Measurements from ENCODE around the gene APBB3. TPM values are rescaled to one million over a fixed set of nuclear protein-coding genes. Genes with fewer than 3 reads are reported as not detected.
A peak's percentile ranks its signal among the peaks of the same experiment; 100 is the strongest.
"Not testable (repeated sequence)": the region's sequence is repeated elsewhere in the genome, so short reads cannot be mapped to it uniquely, and the experiment has no call there.

APBB3 gene
- total RNA-seq: 10 to 100 TPM; 24.1 to 25.0 TPM

- H3K27me3 Mint-ChIP-seq (ENCODE audit: low read depth): no peaks in the 10 kb centered on the region
- ATAC-seq (peak; percentile 92), DNase-seq (peak; percentile 99)
- H3K27ac Mint-ChIP-seq: peak within 1 kb of the TSS; percentile 93
- peaks cover 54% of the 10 kb centered on the region for H3K4me1 Mint-ChIP-seq (ENCODE audit: low read depth)
- H3K9me3 Mint-ChIP-seq (ENCODE audit: insufficient read depth): no peaks in the 10 kb centered on the region
- peaks cover 34% of the 10 kb centered on the region for H3K36me3 Mint-ChIP-seq (ENCODE audit: low read depth)
- POLR2A ChIA-PET: interaction anchor here (1.3 to 3.1 kb wide), 6 partner anchors 17 to 162 kb away, joined by 3 to 21 read pairs (median 4); partner anchors contain the start of genes ANKHD1, EIF4EBP3, IK and NDUFA2
- peak within 1 kb of the TSS; percentile 89 for H3K4me3 Mint-ChIP-seq
- CTCF ChIA-PET: interaction anchor here (0.7 to 1.0 kb wide), 3 partner anchors 16 to 192 kb away, joined by 3 read pairs; partner anchors contain the start of genes IK and NDUFA2
These were observed at the start of gene APBB3, which contains the start of gene SLC35A4 for GRCh38 chr5:140564196-140565023. Gene APBB3 (minus strand): TSS chr5:140564598. CDS start chr5:140564245, 353 bp downstream. Gene SLC35A4 (plus strand): TSS chr5:140564828. CDS start chr5:140567170, 2,342 bp downstream.

GRCh38 chr5:140611020-140611521 lies 46.7 kb upstream of the APBB3 start:
- ChIA-PET POLR2A (no interaction called here), CTCF (no interaction called here)
- no peaks in the 10 kb centered on the region for H3K9me3 Mint-ChIP-seq (ENCODE audit: insufficient read depth)
- H3K4me3 Mint-ChIP-seq: no peak overlapping the region
- H3K36me3 Mint-ChIP-seq (ENCODE audit: low read depth): peaks cover 2% of the 10 kb centered on the region
- no peak overlapping the region for H3K27ac Mint-ChIP-seq
- H3K27me3 Mint-ChIP-seq (ENCODE audit: low read depth): peaks cover 10% of the 10 kb centered on the region
- H3K4me1 Mint-ChIP-seq (ENCODE audit: low read depth): peaks cover 11% of the 10 kb centered on the region
- ATAC-seq (no peak), DNase-seq (no peak)

GRCh38 chr5:140609126-140609525 lies 44.7 kb upstream of the APBB3 start:
- Mint-ChIP-seq H3K27ac (no peak overlapping the region), H3K27me3 (ENCODE audit: low read depth) (peaks cover 13% of the 10 kb centered on the region), H3K36me3 (ENCODE audit: low read depth) (peaks cover 2% of the 10 kb centered on the region), H3K9me3 (ENCODE audit: insufficient read depth) (no peaks in the 10 kb centered on the region), H3K4me3 (no peak overlapping the region), H3K4me1 (ENCODE audit: low read depth) (peaks cover 11% of the 10 kb centered on the region)
- DNase-seq: no peak
- ChIA-PET POLR2A (no interaction called here), CTCF (interaction anchor here (1.3 kb wide), 1 partner anchor 24 kb away, joined by 3 read pairs; the partner anchor contains the start of gene CD14)
- no peak for ATAC-seq

GRCh38 chr5:140608722-140609121 lies 44.3 kb upstream of the APBB3 start:
- Mint-ChIP-seq H3K27me3 (ENCODE audit: low read depth) (peaks cover 13% of the 10 kb centered on the region), H3K4me1 (ENCODE audit: low read depth) (peaks cover 11% of the 10 kb centered on the region), H3K4me3 (no peak overlapping the region), H3K27ac (no peak overlapping the region), H3K9me3 (ENCODE audit: insufficient read depth) (no peaks in the 10 kb centered on the region), H3K36me3 (ENCODE audit: low read depth) (peaks cover 2% of the 10 kb centered on the region)
- CTCF ChIA-PET: interaction anchor here (1.3 kb wide), 1 partner anchor 24 kb away, joined by 3 read pairs; the partner anchor contains the start of gene CD14
- DNase-seq (no peak), ATAC-seq (no peak)
- POLR2A ChIA-PET: no interaction called here

GRCh38 chr5:140607031-140607430 lies 42.6 kb upstream of the APBB3 start:
- ATAC-seq (no peak), DNase-seq (no peak)
- peaks cover 8% of the 10 kb centered on the region for H3K27me3 Mint-ChIP-seq (ENCODE audit: low read depth)
- ChIA-PET POLR2A (no interaction called here), CTCF (no interaction called here)
- H3K9me3 Mint-ChIP-seq (ENCODE audit: insufficient read depth): no peaks in the 10 kb centered on the region
- no peaks in the 10 kb centered on the region for H3K36me3 Mint-ChIP-seq (ENCODE audit: low read depth)
- no peak overlapping the region for H3K4me3 Mint-ChIP-seq
- H3K4me1 Mint-ChIP-seq (ENCODE audit: low read depth): peaks cover 6% of the 10 kb centered on the region
- H3K27ac Mint-ChIP-seq: no peak overlapping the region

- ChIA-PET CTCF (interaction anchor here (0.7 kb wide), 1 partner anchor 10 kb away, joined by 3 read pairs; no protein-coding TSS in a partner anchor), POLR2A (no interaction called here)
- Mint-ChIP-seq H3K9me3 (ENCODE audit: insufficient read depth) (no peaks in the 10 kb centered on the region), H3K27ac (no peak overlapping the region), H3K36me3 (ENCODE audit: low read depth) (no peaks in the 10 kb centered on the region), H3K4me3 (no peak overlapping the region), H3K27me3 (ENCODE audit: low read depth) (peaks cover 7% of the 10 kb centered on the region), H3K4me1 (ENCODE audit: low read depth) (peaks cover 2% of the 10 kb centered on the region)
- no peak for DNase-seq
- ATAC-seq: no peak
These were observed 41.5 kb upstream of the APBB3 start for GRCh38 chr5:140605879-140606278.

- CTCF ChIA-PET: no interaction called here
- Mint-ChIP-seq H3K4me1 (ENCODE audit: low read depth) (no peaks in the 10 kb centered on the region), H3K9me3 (ENCODE audit: insufficient read depth) (no peaks in the 10 kb centered on the region), H3K4me3 (no peak overlapping the region), H3K36me3 (ENCODE audit: low read depth) (no peaks in the 10 kb centered on the region), H3K27me3 (ENCODE audit: low read depth) (peaks cover 7% of the 10 kb centered on the region), H3K27ac (no peak overlapping the region)
- POLR2A ChIA-PET: no interaction called here
- ATAC-seq (no peak), DNase-seq (no peak)
These were observed 39.3 kb upstream of the APBB3 start for GRCh38 chr5:140603734-140604133.

- H3K27me3 Mint-ChIP-seq (ENCODE audit: low read depth); POLR2A ChIA-PET; ATAC-seq; H3K4me3 Mint-ChIP-seq; H3K27ac Mint-ChIP-seq; H3K9me3 Mint-ChIP-seq (ENCODE audit: insufficient read depth); CTCF ChIA-PET; H3K36me3 Mint-ChIP-seq (ENCODE audit: low read depth); DNase-seq; H3K4me1 Mint-ChIP-seq (ENCODE audit: low read depth): not testable (repeated sequence)
These were observed 39.0 kb upstream of the APBB3 start for GRCh38 chr5:140603446-140603698.

GRCh38 chr5:140602147-140602546 lies 37.7 kb upstream of the APBB3 start:
- Mint-ChIP-seq H3K27ac (no peak overlapping the region), H3K4me3 (no peak overlapping the region), H3K27me3 (ENCODE audit: low read depth) (peaks cover 5% of the 10 kb centered on the region), H3K36me3 (ENCODE audit: low read depth) (no peaks in the 10 kb centered on the region), H3K9me3 (ENCODE audit: insufficient read depth) (no peaks in the 10 kb centered on the region), H3K4me1 (ENCODE audit: low read depth) (no peaks in the 10 kb centered on the region)
- no peak for ATAC-seq
- no peak for DNase-seq
- ChIA-PET POLR2A (no interaction called here), CTCF (no interaction called here)

- Mint-ChIP-seq H3K4me3 (no peak overlapping the region), H3K27me3 (ENCODE audit: low read depth) (peaks cover 2% of the 10 kb centered on the region), H3K36me3 (ENCODE audit: low read depth) (no peaks in the 10 kb centered on the region), H3K4me1 (ENCODE audit: low read depth) (no peaks in the 10 kb centered on the region), H3K9me3 (ENCODE audit: insufficient read depth) (no peaks in the 10 kb centered on the region), H3K27ac (no peak overlapping the region)
- no peak for ATAC-seq
- no peak for DNase-seq
- ChIA-PET CTCF (no interaction called here), POLR2A (no interaction called here)
These were observed 35.7 kb upstream of the APBB3 start for GRCh38 chr5:140600096-140600495.

- ChIA-PET POLR2A (no interaction called here), CTCF (interaction anchor here (0.6 kb wide), 1 partner anchor 14 kb away, joined by 4 read pairs; no protein-coding TSS in a partner anchor)
- DNase-seq (no peak), ATAC-seq (no peak)
- Mint-ChIP-seq H3K9me3 (ENCODE audit: insufficient read depth) (no peaks in the 10 kb centered on the region), H3K4me3 (no peak overlapping the region), H3K27me3 (ENCODE audit: low read depth) (peaks cover 2% of the 10 kb centered on the region), H3K27ac (no peak overlapping the region), H3K36me3 (ENCODE audit: low read depth) (no peaks in the 10 kb centered on the region), H3K4me1 (ENCODE audit: low read depth) (no peaks in the 10 kb centered on the region)
These were observed 34.4 kb upstream of the APBB3 start for GRCh38 chr5:140598836-140599235.

GRCh38 chr5:140596321-140596741 lies 31.9 kb upstream of the APBB3 start:
- H3K4me3 Mint-ChIP-seq: no peak overlapping the region
- H3K36me3 Mint-ChIP-seq (ENCODE audit: low read depth): no peaks in the 10 kb centered on the region
- DNase-seq: no peak
- ATAC-seq: no peak
- no peak overlapping the region for H3K27ac Mint-ChIP-seq
- no peaks in the 10 kb centered on the region for H3K9me3 Mint-ChIP-seq (ENCODE audit: insufficient read depth)
- no peaks in the 10 kb centered on the region for H3K4me1 Mint-ChIP-seq (ENCODE audit: low read depth)
- ChIA-PET CTCF (interaction anchor here (0.6 kb wide), 1 partner anchor 9 kb away, joined by 3 read pairs; no protein-coding TSS in a partner anchor), POLR2A (no interaction called here)
- H3K27me3 Mint-ChIP-seq (ENCODE audit: low read depth): no peaks in the 10 kb centered on the region

Measured in activated CD8-positive, alpha-beta T cell treated with anti-CD3 and anti-CD28 coated beads, Interleukin-2, amount 10 ng/mL, durations not matched to agents 7 days and 5 days (primary cell).